ENCODE data around the gene RPL41.

- TF ChIP-seq MAX (IDR thresholded peaks at IDR 0.05): no peak
- TF ChIP-seq SP1 (IDR thresholded peaks at IDR 0.05): no peak
- no peak for TF ChIP-seq CTCF (IDR thresholded peaks at IDR 0.05; ENCODE audit: low read depth, low read length, missing input control)
- no peak for TF ChIP-seq HNF4A (conservative IDR thresholded peaks at IDR 0.05)
Observed at GRCh38 chr12:56120158-56120846, 3.9 kb downstream of the RPL41 start.

Measured in liver (tissue), 3 donors.